DMS 273 (cell line): ENCODE results near the gene PPP2R1A.

Experiments used
- DNase-seq: peaks from one replicate; lab custom pipeline; 2025; ENCODE audit not compliant: unreplicated experiment; lab: John Stamatoyannopoulos, UW

Gene PPP2R1A

GRCh38 chr19:52189735-52190486 is at the start of gene PPP2R1A:
Gene PPP2R1A (plus strand): TSS chr19:52190052. CDS start chr19:52190097, 45 bp downstream.
- peak; percentile 100 for DNase-seq

- no peak for DNase-seq
Observed at GRCh38 chr19:52141203-52141602, 48.6 kb upstream of the PPP2R1A start.

DNA sequence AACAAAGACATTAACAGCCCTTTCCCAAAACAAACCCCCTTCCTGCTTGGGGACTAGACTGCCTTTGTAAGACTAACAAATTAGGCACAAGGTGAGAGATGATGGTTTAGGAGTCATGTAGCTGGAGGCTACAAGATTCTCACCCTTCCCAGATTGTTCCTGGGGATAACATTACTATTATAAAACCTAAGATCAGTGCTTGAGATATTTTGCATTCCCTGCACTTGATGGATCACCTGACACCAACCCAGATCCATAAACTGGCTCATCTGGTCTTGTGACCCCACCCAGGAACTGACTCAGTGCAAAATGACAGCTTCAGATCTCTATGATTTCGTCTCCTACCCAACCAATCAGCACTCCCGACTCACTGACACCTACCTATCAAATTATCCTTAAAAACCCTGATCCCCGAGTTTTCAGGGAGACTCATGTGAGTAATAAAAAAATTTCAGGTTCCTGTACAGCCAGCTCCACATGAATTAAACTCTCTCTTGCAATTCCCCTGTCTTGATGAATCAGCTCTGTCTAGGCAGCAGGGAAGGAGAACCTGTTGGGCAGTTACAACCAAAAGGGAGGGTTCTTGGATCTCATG is 47.8 kb upstream of the PPP2R1A start:
- no peak for DNase-seq

DNA sequence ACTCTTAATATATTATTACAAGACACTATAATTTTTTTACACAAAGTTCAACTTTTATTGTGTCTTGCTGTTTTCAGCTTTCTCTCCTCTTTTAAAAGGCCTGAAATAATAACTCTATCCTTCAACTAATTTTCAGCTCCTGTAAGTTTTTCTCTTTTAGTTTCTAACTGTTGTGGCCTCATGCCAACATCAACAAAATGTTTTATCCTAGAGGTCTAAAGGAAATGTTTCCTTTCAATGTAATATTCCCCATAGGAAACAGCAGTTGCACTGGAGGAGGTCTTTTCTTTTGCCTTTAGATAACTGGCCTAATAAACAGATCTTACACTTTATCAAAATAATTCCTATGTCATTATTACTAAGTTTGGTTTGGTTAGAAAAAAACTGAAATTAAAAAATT is 41.6 kb upstream of the PPP2R1A start:
- no peak for DNase-seq

GRCh38 chr19:52155596-52156359 is 34.1 kb upstream of the PPP2R1A start:
- DNase-seq: peak; percentile 7

DNA sequence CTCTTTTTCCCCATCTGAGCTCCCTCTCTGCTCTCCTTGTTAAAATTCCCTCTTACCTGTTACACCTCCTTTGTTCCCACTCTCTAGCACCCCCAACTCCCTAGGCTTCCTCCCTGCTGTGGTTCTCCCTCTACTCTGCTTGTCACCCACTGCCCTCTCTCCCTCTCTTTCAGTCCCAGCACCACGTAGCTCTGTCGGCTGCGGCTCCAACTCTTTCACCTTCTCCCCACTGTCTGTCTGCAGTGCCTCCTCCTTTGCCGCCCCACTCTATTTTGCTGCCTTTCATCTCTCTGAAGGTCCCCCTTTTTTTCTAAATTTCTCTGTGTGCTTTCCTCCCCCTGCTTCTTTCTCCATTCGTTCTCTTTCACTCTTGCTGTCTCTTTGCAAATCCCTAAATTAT is 19.5 kb upstream of the PPP2R1A start:
- DNase-seq: no peak

DNA sequence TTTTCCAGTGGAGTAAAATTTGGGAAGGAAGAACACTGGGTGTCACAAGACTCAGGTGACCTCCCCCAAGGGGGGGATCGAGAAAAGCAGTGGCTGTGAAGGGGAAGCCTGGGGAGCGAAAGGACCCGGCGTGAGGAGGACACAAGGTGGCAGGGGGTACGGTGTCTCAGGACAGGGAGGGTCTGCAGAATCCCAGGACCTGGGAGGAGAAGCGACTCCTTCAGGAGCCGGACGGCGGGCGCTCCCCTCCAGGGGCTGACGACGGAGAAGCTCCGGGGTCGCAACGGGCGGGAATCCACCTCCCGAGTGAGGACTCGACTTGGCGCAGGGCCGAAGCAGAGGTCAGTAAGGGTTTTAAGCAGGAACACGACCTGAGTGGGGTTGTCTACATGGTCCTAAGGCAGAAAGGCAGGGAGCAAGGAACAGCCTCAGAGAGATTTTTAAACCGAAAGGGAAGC is 19.0 kb upstream of the PPP2R1A start:
- peak; percentile 56 for DNase-seq

DNA sequence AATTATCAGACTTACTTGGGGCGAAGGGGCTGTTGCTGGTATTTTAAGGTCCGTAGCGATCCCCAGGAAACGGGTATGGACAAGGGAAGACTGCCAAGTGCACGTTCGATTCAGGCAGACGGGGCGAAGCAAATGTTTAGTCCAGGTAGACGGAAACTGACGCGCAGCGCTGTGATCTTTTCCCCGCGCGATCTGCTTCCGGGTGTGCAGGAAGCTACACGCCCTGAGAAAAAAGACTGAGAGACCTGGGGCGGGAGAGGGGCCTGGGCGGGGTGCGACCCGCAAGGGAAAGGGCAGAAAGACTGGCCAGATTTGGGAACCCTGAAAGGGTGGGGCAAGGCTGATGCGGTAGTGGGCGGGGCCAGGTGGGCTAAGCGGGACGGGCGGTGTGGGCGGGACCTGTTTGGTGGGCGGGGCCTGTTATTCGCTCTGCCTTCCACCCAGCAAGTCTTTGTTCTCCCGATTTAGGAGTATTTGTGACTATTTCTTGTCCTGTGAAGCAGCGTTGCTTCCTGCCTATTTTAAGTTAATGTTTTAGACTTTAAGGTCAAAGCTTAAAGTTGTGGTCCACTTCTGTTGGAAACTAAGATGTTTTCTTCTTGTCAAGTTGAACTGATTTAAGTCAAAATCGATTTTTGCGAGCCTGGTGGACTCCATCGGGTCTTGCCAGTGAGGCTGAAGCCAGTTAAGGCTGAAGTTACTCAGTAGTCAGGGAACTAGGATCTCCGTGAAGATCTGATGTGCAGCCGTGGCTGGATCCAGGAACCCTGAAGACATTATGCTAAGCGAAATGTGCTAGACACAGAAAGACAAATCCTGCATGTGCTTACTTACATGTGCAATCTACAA is 18.3 kb upstream of the PPP2R1A start, which contains the start of gene ZNF836:
TSS of gene ZNF836 (minus strand) at position 301 of the 849 bp plus-strand sequence. CDS start 3,549 bp downstream, outside the sequence.
- peak; percentile 89 for DNase-seq

DNA sequence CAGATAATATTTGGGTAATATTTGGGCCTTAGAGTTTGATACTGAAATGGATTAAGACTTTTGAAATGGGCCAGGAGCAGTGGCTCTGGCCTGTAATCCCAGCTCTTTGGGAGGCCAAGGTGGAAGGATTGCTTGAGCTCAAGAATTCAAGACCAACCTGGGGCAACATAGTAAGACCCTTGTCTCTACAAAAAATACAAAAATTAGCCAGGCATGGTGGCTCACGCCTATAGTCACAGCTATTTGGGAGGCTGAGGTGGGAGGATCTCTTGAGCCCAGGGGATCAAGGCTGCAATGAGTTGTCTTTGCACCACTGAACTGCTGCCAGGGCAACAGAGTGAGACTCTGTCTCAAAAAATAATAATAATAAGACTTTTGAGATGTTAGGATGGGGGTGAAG is 17.5 kb upstream of the PPP2R1A start:
- no peak for DNase-seq

- no peak for DNase-seq
Observed at GRCh38 chr19:52176574-52176973, 13.3 kb upstream of the PPP2R1A start.

DNA sequence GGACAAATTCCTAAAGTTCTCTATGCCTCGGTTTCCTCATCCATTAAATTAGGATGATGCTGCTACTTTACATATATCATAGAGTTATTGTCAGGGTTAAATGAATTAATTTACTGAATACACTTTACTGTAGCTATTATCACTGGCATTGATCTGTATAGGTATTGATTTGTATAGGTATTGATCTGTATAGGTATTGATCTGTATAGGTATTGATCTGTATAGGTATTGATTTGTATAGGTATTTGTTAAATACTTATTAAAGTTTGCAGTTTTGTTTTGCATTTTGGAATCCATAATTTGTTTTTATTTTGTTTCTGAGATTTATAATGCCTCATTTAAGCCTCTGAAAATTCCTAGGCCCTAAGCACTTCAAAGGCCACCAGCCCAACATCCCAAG is 2.4 kb upstream of the PPP2R1A start:
- DNase-seq: no peak

GRCh38 chr19:52188822-52189734 is 774 bp upstream of the PPP2R1A start:
- peak; percentile 90 for DNase-seq

- peak; percentile 75 for DNase-seq
Observed at GRCh38 chr19:52190487-52191293, 838 bp downstream of the PPP2R1A start.

- no peak for DNase-seq
Observed at GRCh38 chr19:52191389-52191788, 1.5 kb downstream of the PPP2R1A start.

- no peak for DNase-seq
Observed at GRCh38 chr19:52191951-52192350, 2.1 kb downstream of the PPP2R1A start.

- DNase-seq: no peak
Observed at GRCh38 chr19:52196256-52196967, 6.6 kb downstream of the PPP2R1A start.

DNA sequence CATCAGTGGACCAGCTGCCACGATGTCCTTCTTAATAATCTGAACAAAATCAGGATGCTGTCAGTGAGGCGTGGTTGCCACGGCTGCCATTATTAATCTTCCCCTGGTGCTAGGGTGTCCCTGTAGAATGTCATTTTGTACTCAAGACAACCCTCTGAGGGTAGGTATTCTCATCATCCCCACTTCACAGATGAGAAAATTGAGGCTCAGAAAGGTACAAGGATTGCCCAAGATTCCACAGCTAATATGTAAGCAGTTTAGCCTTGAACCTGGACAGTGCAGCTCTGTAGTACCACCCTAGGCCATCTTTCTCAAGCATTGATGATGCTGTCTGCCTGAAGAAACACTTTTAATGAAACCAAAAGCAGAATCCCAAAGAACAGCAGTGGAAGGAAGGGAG is 8.1 kb downstream of the PPP2R1A start:
- DNase-seq: no peak

DNA sequence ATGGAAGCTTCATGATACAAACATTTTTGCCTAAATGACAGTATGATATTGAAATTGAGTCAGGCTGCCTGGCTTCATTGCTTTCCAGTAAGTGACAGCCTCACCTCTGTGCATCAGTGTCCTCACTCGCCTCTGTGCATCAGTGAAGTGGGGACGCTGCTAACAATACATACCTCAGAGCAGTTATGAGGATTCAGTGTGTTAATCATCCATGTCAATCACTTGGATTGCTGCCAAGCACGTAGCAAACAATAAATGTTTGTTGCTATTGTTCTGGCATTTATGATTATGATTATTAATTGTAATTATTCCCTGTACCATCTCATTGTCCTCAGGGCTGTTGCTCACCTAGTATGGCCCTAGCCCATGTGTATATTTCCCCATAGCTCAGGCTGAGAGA is 8.8 kb downstream of the PPP2R1A start:
- no peak for DNase-seq
